Myometrial cell (primary cell): ENCODE results near the gene PIGH. TPM values are rescaled to one million over a fixed set of nuclear protein-coding genes. Genes with fewer than 3 reads are reported as not detected.

ENCODE experiments used
- total RNA-seq: library from RNA; depleted of rRNA; stranded (reverse); fragments of >200 nt; gene quantifications from 2 replicates; pipeline ENCODE4 v1.2.3, GENCODE V29; 2015

Gene PIGH, protein sequence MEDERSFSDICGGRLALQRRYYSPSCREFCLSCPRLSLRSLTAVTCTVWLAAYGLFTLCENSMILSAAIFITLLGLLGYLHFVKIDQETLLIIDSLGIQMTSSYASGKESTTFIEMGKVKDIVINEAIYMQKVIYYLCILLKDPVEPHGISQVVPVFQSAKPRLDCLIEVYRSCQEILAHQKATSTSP
- total RNA-seq, result 6.1 and 12.2 TPM in 2 replicates

GRCh38 chr14:67599698-67600561 lies at the start of gene PIGH:
TSS of gene PIGH (minus strand) at chr14:67600268. CDS start at chr14:67600203, 65 bp downstream.

DNA sequence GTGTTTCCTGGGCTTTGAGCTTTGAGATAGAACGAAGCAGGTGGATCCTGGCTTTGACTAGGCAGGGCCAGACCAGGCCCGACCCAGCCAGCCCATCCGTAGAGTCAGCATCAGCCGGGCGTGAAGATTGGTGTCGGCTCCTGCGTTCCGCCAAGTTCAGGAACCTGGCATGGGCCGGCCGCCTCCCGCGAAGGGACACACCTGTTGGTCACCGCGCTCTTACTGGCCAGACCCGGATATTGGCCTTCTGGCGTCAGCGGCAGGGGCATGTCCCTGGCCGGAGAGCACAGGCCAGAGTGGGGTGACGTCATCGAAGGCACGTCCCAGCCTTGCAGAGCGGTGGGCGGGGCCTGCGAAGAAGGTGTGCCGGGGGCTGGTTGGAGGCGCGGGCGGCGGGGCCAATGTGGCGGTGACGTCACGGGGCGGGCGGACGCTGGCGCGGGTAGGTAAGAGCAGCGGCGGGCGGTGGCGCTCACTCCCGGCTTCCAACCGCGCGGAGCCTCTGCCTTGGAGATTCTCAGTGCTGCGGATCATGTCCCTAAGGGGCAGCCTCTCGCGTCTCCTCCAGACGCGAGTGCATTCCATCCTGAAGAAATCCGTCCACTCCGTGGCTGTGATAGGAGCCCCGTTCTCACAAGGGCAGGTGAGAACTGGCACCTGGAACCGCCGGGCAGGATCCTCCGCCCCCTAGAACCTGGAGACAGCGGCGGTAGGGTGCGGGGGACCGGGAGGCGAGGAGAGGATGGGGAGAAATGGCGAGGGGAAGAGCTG lies 19.6 kb upstream of the PIGH start, which contains the start of gene ARG2:
Gene ARG2 (plus strand): TSS at position 475 of the 771 bp plus-strand sequence. CDS start 58 bp downstream, at position 533.

Other genes with a start within 250 kb of the PIGH start
- 101 and 110 TPM in 2 replicates for gene ATP6V1D, start 240.5 kb downstream of the PIGH start, total RNA-seq
- gene EIF2S1, start 239.9 kb downstream of the PIGH start, total RNA-seq, result 198 and 201 TPM in 2 replicates
- 11.9 and 24.8 TPM in 2 replicates for gene PLEK2, start 188.1 kb downstream of the PIGH start, total RNA-seq
- gene TMEM229B, start 111.5 kb downstream of the PIGH start, total RNA-seq, result 0.58 and 0.71 TPM in 2 replicates
- gene PLEKHH1, start 67.0 kb downstream of the PIGH start, total RNA-seq, result under 0.01 TPM in 1 of 2 replicates, not detected in the other
- 5.5 and 9.0 TPM in 2 replicates for gene ARG2, start 19.7 kb upstream of the PIGH start, total RNA-seq
- gene VTI1B, start 74.4 kb upstream of the PIGH start, total RNA-seq, result 39.9 and 46.1 TPM in 2 replicates
- gene RDH11, start 95.5 kb upstream of the PIGH start, total RNA-seq, result 167 and 182 TPM in 2 replicates
- gene RDH12, start 101.6 kb upstream of the PIGH start, total RNA-seq, result 0.18 TPM in 1 of 2 replicates, not detected in the other
- 7.8 and 15.2 TPM in 2 replicates for gene ZFYVE26, start 216.3 kb upstream of the PIGH start, total RNA-seq
- gene RAD51B, start 219.5 kb upstream of the PIGH start, total RNA-seq, result 15.3 and 18.4 TPM in 2 replicates